Ishikawa (cell line): Measurements from ENCODE around the gene NAALAD2.

Experiments
- CEBPB ChIP-seq: IDR thresholded peaks from 2 replicates; pipeline ENCODE4 v1.6.1; 2012
- CREB1 ChIP-seq: IDR thresholded peaks from 2 replicates; pipeline ENCODE4 v1.6.1; 2012; ENCODE audit warnings: low read depth
- EGR1 ChIP-seq: IDR thresholded peaks from 2 replicates; pipeline ENCODE4 v1.6.1; 2012
- EP300 ChIP-seq: IDR thresholded peaks from 2 replicates; pipeline ENCODE4 v1.6.1; 2012; ENCODE audit warnings: borderline replicate concordance
- FOXM1 ChIP-seq: IDR thresholded peaks from 2 replicates; pipeline ENCODE4 v1.6.1; 2012; ENCODE audit warnings: low read depth, borderline replicate concordance
- MAX ChIP-seq: IDR thresholded peaks from 2 replicates; pipeline ENCODE4 v1.6.1; 2012
- NFIC ChIP-seq: IDR thresholded peaks from 2 replicates; pipeline ENCODE4 v1.6.1; 2012
- RAD21 ChIP-seq: IDR thresholded peaks from 2 replicates; pipeline ENCODE4 v1.6.1; 2012; ENCODE audit warnings: low read depth
- REST ChIP-seq: IDR thresholded peaks from 2 replicates; pipeline ENCODE4 v1.6.1; 2012; ENCODE audit warnings: low read depth, mild to moderate bottlenecking
- TAF1 ChIP-seq: IDR thresholded peaks from 2 replicates; pipeline ENCODE4 v1.6.1; 2012; ENCODE audit warnings: low read depth, mild to moderate bottlenecking
- TCF12 ChIP-seq: IDR thresholded peaks from 2 replicates; pipeline ENCODE4 v1.6.1; 2012; ENCODE audit warnings: low read depth
- TEAD4 ChIP-seq: IDR thresholded peaks from 2 replicates; pipeline ENCODE4 v1.6.1; 2012
- USF1 ChIP-seq: IDR thresholded peaks from 2 replicates; pipeline ENCODE4 v1.6.1; 2012
- YY1 ChIP-seq: IDR thresholded peaks from 2 replicates; pipeline ENCODE4 v1.6.1; 2012; ENCODE audit warnings: low read depth
- ZBTB7A ChIP-seq: IDR thresholded peaks from 2 replicates; pipeline ENCODE4 v1.6.1; 2012; ENCODE audit warnings: low read depth

NAALAD2 gene

GRCh38 chr11:90216611-90217010 lies 82.1 kb downstream of the NAALAD2 start:
- TF ChIP-seq FOXM1 (no peak), EGR1 (no peak), REST (no peak), YY1 (no peak), CREB1 (no peak), RAD21 (no peak), CEBPB (no peak), TAF1 (no peak), USF1 (no peak), TEAD4 (no peak), NFIC (no peak), EP300 (no peak), MAX (no peak), ZBTB7A (no peak), TCF12 (no peak)

GRCh38 chr11:90218606-90219005 lies 84.1 kb downstream of the NAALAD2 start:
- TF ChIP-seq EP300 (no peak), EGR1 (no peak), MAX (no peak)

GRCh38 chr11:90219438-90219837 lies 85.0 kb downstream of the NAALAD2 start:
- TF ChIP-seq CEBPB (no peak), EGR1 (no peak), TAF1 (no peak), ZBTB7A (no peak), NFIC (no peak), YY1 (no peak), RAD21 (no peak), USF1 (no peak), TCF12 (no peak), EP300 (no peak), REST (no peak), CREB1 (no peak), MAX (no peak), TEAD4 (no peak), FOXM1 (no peak)

- TF ChIP-seq TAF1 (no peak), REST (no peak), NFIC (no peak), EGR1 (no peak), RAD21 (no peak), MAX (no peak), TEAD4 (no peak), EP300 (no peak), CREB1 (no peak), USF1 (no peak), ZBTB7A (no peak)
Observed at GRCh38 chr11:90220391-90220790, 85.9 kb downstream of the NAALAD2 start.
